GM12878 (cell line): ENCODE data around the gene SNX2. TPM values are rescaled to one million over a fixed set of nuclear protein-coding genes. Genes with fewer than 3 reads are reported as not detected.

Source experiments
- ATAC-seq: fragments of 200-7000 bp; cut with Tn5 transposase; 3 replicates; pipeline ENCODE4 v1.9.1; 2020; ENCODE audit warnings: mild to moderate bottlenecking, moderate library complexity
- BruUV-seq: library from RNA; stranded (reverse); fragments of 400-500 nt; replicated peaks from 2 replicates; lab custom pipeline; 2021; lab: Mats Ljungman, UMichigan
- CTCF ChIA-PET: fragments of 300-600 bp; sonication (Branson Sonifier 250); formaldehyde crosslinking; extraction: SDS; loops from one replicate; lab custom pipeline; 2021; ENCODE audit warnings: inconsistent platforms; lab: Yijun Ruan, JAX
- POLR2A ChIA-PET: fragments of 350-600 bp; formaldehyde crosslinking; extraction: SDS; loops from one replicate; lab custom pipeline; 2021; ENCODE audit warnings: inconsistent platforms; lab: Charles Lee
- RAD21 ChIA-PET: fragments of 300-600 bp; sonication (Branson Sonifier 250); formaldehyde crosslinking; loops from one replicate; lab custom pipeline; 2023; ENCODE audit warnings: antibody characterized with exemption; ENCODE audit not compliant: unreplicated experiment; lab: Charles Lee
- SMC1A ChIA-PET: fragments of 300-600 bp; sonication (Branson Sonifier 250); formaldehyde crosslinking; loops from one replicate; lab custom pipeline; 2023; ENCODE audit not compliant: unreplicated experiment, uncharacterized antibody; lab: Charles Lee
- DNase-seq: peaks from one replicate; pipeline ENCODE4 v3.0.0-alpha.2; 2011; ENCODE audit warnings: low read depth, low spot score
- FAIRE-seq: peaks from 3 replicates; lab custom pipeline; 2011; peaks lifted over from hg19 to GRCh38; lab: Jason Lieb, UNC
- H2AFZ ChIP-seq: 2 replicates; pipeline ENCODE4 v1.6.0; 2011; ENCODE audit warnings: low read depth, low read length, control low read depth; ENCODE audit not compliant: control insufficient read depth
- H3K27ac ChIP-seq: 2 replicates; pipeline ENCODE4 v1.5.1; 2011; ENCODE audit warnings: control low read depth; ENCODE audit not compliant: control insufficient read depth, insufficient read depth
- H3K27me3 ChIP-seq, 2 experiments: replicated peaks in 1 of 2; 2 replicates each; pipeline versions ENCODE4 v1.6.0 to v1.6.1; 2011; ENCODE audit warnings: low read length in 1 of 2; ENCODE audit not compliant: control insufficient read depth in 2 of 2, insufficient read depth in 2 of 2
- H3K36me3 ChIP-seq, 2 experiments: 2 replicates each; pipeline ENCODE4 v1.5.1; 2011; ENCODE audit warnings: low read length in 1 of 2; ENCODE audit not compliant: control insufficient read depth in 2 of 2, insufficient read depth in 2 of 2
- H3K4me1 ChIP-seq: 2 replicates; pipeline ENCODE4 v1.6.1; 2011; ENCODE audit warnings: mild to moderate bottlenecking, low read length, moderate library complexity, mixed read lengths; ENCODE audit not compliant: control insufficient read depth, insufficient read depth
- H3K4me2 ChIP-seq: 2 replicates; pipeline ENCODE4 v1.6.0; 2011; ENCODE audit warnings: control low read depth; ENCODE audit not compliant: control insufficient read depth, insufficient read depth
- H3K4me3 ChIP-seq: fragments of 200-600 bp; sonication (generic); 2 replicates; pipeline ENCODE4 v1.5.1; 2016
- H3K79me2 ChIP-seq: 2 replicates; pipeline ENCODE4 v1.6.0; 2011; ENCODE audit warnings: low read length; ENCODE audit not compliant: control insufficient read depth, insufficient read depth
- H3K9ac ChIP-seq: 2 replicates; pipeline ENCODE4 v1.8.0; 2011; ENCODE audit warnings: low read length, control low read depth, mixed read lengths; ENCODE audit not compliant: control insufficient read depth, insufficient read depth
- H3K9me3 ChIP-seq: replicated peaks from 3 replicates; pipeline ENCODE4 v1.5.1; 2011; ENCODE audit warnings: mild to moderate bottlenecking, low read length; ENCODE audit not compliant: control insufficient read depth, insufficient read depth
- H4K20me1 ChIP-seq: 2 replicates; pipeline ENCODE4 v1.6.0; 2011; ENCODE audit not compliant: control insufficient read depth, insufficient read depth
- CREB1 ChIP-seq: IDR thresholded peaks from 2 replicates; pipeline ENCODE4 v1.6.1; 2012; ENCODE audit warnings: low read depth, mild to moderate bottlenecking, inconsistent platforms
- RUNX3 ChIP-seq: IDR thresholded peaks from 2 replicates; pipeline ENCODE4 v1.6.1; 2012; ENCODE audit warnings: low read length, inconsistent platforms
- WRNIP1 ChIP-seq: IDR thresholded peaks from 2 replicates; pipeline ENCODE4 v1.6.1; 2011; ENCODE audit warnings: low read depth, low read length, improper control_type of control experiment, borderline replicate concordance
- WGBS: methylation state at CpG from one replicate; pipeline ENCODE4 v1.1.6; 2016; ENCODE audit warnings: low lambda C conversion rate; ENCODE audit not compliant: insufficient replicate concordance, insufficient coverage; ENCODE audit errors: missing lambda C conversion rate; 5-methylcytosine and 5-hydroxymethylcytosine counted together
- in situ Hi-C: fragments of 300-500 bp; cut with MboI; formaldehyde crosslinking; loops from 9 replicates; pipeline ENCODE4 v1.14.3; 2018; ENCODE audit warnings: mixed read lengths
- intact Hi-C: fragments of 100-400 bp; cut with micrococcal nuclease; formaldehyde crosslinking; loops from one replicate; pipeline ENCODE4 v1.14.2; 2022; ENCODE audit not compliant: unreplicated experiment
- polyA plus RNA-seq, 11 experiments: library from polyadenylated mRNA; depleted of rRNA in 4 of 11; unstranded in 6 of 11; stranded (reverse) in 5 of 11; fragments of >200 nt; fragmentation: Nextera tagmentation in 4 of 11; fragmentation: Illumina TruSeq in 1 of 11; extraction: Ambion mirVana in 4 of 11; extraction: Trizol in 1 of 11; gene quantifications; 1 replicate in 1 of 11; 2 replicates in 10 of 11; pipeline versions ENCODE4 v1.2.1 to v1.2.3, GENCODE V29; 2011 to 2016; ENCODE audit warnings: inconsistent platforms in 2 of 11, missing spikeins in 2 of 11, low read depth in 1 of 11
- total RNA-seq, 4 experiments: library from RNA; depleted of rRNA in 3 of 4; stranded (reverse); fragments of >200 nt in 3 of 4; fragmentation: Illumina TruSeq in 1 of 4; extraction: Trizol in 1 of 4; gene quantifications; 2 replicates each; pipeline versions ENCODE4 v1.2.1 to v1.2.3, GENCODE V29; 2013 to 2021
- TF ChIP-seq, protein P1 (sequence below): fragments of 450-650 bp; IDR thresholded peaks from 2 replicates; pipeline ENCODE4 v1.6.1; 2017; ENCODE audit warnings: low read depth, mild to moderate bottlenecking, moderate library complexity

Gene SNX2
- total and polyA plus RNA-seq, 10 of the 15 experiments (the other 5 are each of a cell fraction or from before 2014, with no cell fraction given): 46.3 to 84.3 (median 63.0) TPM

DNA sequence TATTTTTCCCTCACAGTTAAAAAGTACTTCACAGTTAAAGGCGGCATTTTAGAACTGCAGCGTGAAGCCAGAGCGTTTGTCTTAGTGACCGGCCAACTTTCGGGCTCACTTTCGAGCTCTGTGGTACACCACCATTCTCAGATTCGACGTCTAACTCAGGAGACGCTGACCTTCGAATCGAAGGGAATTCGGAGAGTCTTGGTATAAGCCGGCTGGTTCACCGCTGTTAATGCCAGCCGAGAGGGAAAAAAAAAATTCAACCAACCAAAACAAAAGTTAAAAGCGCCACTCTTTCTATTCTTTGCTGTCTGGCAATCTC, 70.0 kb downstream of the SNX2 start:
- BruUV-seq: no TSS peak
- under 1% methylated on average over 16 of the region's 16 CpGs for WGBS
- DNase-seq: no peak
- no peaks in the 10 kb centered on the region for H3K79me2 ChIP-seq
- H2AFZ ChIP-seq: peak overlapping the region; percentile 86
- H3K9me3 ChIP-seq: no peaks in the 10 kb centered on the region
- peak; percentile 78 for FAIRE-seq
- peak overlapping the region; percentile 67 for H3K4me2 ChIP-seq
- ChIA-PET RAD21 (interaction anchor here (1.0 to 1.6 kb wide), 2 partner anchors 66 to 142 kb away, joined by 3 to 4 read pairs; no protein-coding TSS in a partner anchor), SMC1A (interaction anchor here (0.8 to 1.3 kb wide), 3 partner anchors 9 to 125 kb away, joined by 3 read pairs; no protein-coding TSS in a partner anchor), CTCF (interaction anchor here (0.7 to 1.4 kb wide), 6 partner anchors 18 to 183 kb away, joined by 3 to 4 read pairs (median 3); no protein-coding TSS in a partner anchor), POLR2A (no interaction called here)
- peaks cover 6% of the 10 kb centered on the region for H3K4me1 ChIP-seq
- no peaks in the 10 kb centered on the region for H3K36me3 ChIP-seq
- no peak overlapping the region for H3K27ac ChIP-seq
- no peaks in the 10 kb centered on the region for H4K20me1 ChIP-seq
- peak; percentile 63 for ATAC-seq
- peak overlapping the region; percentile 32; the same call in 1 of the 2 replicates for H3K9ac ChIP-seq
- peak overlapping the region; percentile 71 for H3K4me3 ChIP-seq
- TF ChIP-seq, protein P1, sequence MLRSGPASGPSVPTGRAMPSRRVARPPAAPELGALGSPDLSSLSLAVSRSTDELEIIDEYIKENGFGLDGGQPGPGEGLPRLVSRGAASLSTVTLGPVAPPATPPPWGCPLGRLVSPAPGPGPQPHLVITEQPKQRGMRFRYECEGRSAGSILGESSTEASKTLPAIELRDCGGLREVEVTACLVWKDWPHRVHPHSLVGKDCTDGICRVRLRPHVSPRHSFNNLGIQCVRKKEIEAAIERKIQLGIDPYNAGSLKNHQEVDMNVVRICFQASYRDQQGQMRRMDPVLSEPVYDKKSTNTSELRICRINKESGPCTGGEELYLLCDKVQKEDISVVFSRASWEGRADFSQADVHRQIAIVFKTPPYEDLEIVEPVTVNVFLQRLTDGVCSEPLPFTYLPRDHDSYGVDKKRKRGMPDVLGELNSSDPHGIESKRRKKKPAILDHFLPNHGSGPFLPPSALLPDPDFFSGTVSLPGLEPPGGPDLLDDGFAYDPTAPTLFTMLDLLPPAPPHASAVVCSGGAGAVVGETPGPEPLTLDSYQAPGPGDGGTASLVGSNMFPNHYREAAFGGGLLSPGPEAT: 0 out of 2 replicates have a peak, but pooled peaks have one; percentile 21
- TF ChIP-seq WRNIP1 (no peak), RUNX3 (peak; percentile 44; the same call in 1 of the 2 replicates), CREB1 (0 out of 2 replicates have a peak, but pooled peaks have one; percentile 8)
- in situ Hi-C loops: no loop called here
- intact Hi-C loops: no loop called here
- no peaks in the 10 kb centered on the region for H3K27me3 ChIP-seq
